GM13977 (cell line): ENCODE results near the gene MAP3K19.

Experiments
- DNase-seq: peaks from one replicate; pipeline ENCODE4 v3.0.0; 2012; ENCODE audit warnings: low spot score
- CTCF ChIP-seq: IDR thresholded peaks from 2 replicates; pipeline ENCODE4 v1.5.1; 2012; ENCODE audit warnings: mild to moderate bottlenecking, control low read depth; ENCODE audit not compliant: insufficient read depth; ENCODE audit errors: extremely low read depth, missing control alignments
- in situ Hi-C: fragments of 300-500 bp; cut with MboI; formaldehyde crosslinking; loops from one replicate; pipeline ENCODE4 v1.12.0; 2022; ENCODE audit warnings: low sequenced_read_pairs, low pct_unique_long_range_greater_than_20kb, mixed read lengths, inconsistent platforms; ENCODE audit not compliant: unreplicated experiment

Gene MAP3K19

GRCh38 chr2:135011633-135012032 lies 35.6 kb downstream of the MAP3K19 start:
- DNase-seq: no peak
- in situ Hi-C loops: loop anchor here (25.0 kb wide), 1 partner anchor 701 kb away; no protein-coding TSS in a partner anchor
- TF ChIP-seq CTCF: no peak

GRCh38 chr2:135010200-135010942 lies 36.9 kb downstream of the MAP3K19 start:
- in situ Hi-C loops: loop anchor here (25.0 kb wide), 1 partner anchor 702 kb away; no protein-coding TSS in a partner anchor
- no peak for TF ChIP-seq CTCF

GRCh38 chr2:135009339-135009738 lies 37.9 kb downstream of the MAP3K19 start:
- no peak for DNase-seq
- no peak for TF ChIP-seq CTCF
- in situ Hi-C loops: loop anchor here (25.0 kb wide), 1 partner anchor 703 kb away; no protein-coding TSS in a partner anchor

More at GRCh38 chr2:135010200-135010942, 36.9 kb downstream of the MAP3K19 start:
- no peak for DNase-seq

- DNase-seq: no peak
- in situ Hi-C loops: loop anchor here (25.0 kb wide), 1 partner anchor 707 kb away; no protein-coding TSS in a partner anchor
- TF ChIP-seq CTCF: no peak
Observed at GRCh38 chr2:135005753-135006152, 41.5 kb downstream of the MAP3K19 start.

- TF ChIP-seq CTCF: peak; percentile 96
- DNase-seq: peak; percentile 74
- in situ Hi-C loops: loop anchor here (25.0 kb wide), 1 partner anchor 708 kb away; no protein-coding TSS in a partner anchor
Observed at GRCh38 chr2:135004005-135004746, 43.1 kb downstream of the MAP3K19 start.

GRCh38 chr2:135002836-135003235 lies 44.4 kb downstream of the MAP3K19 start:
- no peak for TF ChIP-seq CTCF
- no peak for DNase-seq
- in situ Hi-C loops: loop anchor here (25.0 kb wide), 1 partner anchor 709 kb away; no protein-coding TSS in a partner anchor
